Activated naive CD4-positive, alpha-beta T cell treated with anti-CD3 and anti-CD28 coated beads, Interleukin-2, amount 10 ng/mL, durations not matched to agents 7 days and 5 days (primary cell): ENCODE data around the gene EHD3.

ENCODE experiments used
- CTCF ChIA-PET: fragments of 350-600 bp; sonication (Branson Sonifier 250); formaldehyde crosslinking; loops from one replicate; lab custom pipeline; 2021; ENCODE audit warnings: antibody characterized with exemption; lab: Charles Lee
- DNase-seq: peaks from one replicate; pipeline ENCODE4 v3.0.0-alpha.2; 2020
- H3K27ac Mint-ChIP-seq: one replicate; pipeline ENCODE4 v1.8.0; 2021; ENCODE audit warnings: mild to moderate bottlenecking, moderate library complexity, mixed read lengths
- H3K27me3 Mint-ChIP-seq: one replicate; pipeline ENCODE4 v1.8.0; 2021; ENCODE audit warnings: mild to moderate bottlenecking, mixed read lengths
- H3K36me3 Mint-ChIP-seq: one replicate; pipeline ENCODE4 v1.8.0; 2021; ENCODE audit warnings: mixed read lengths
- H3K4me1 Mint-ChIP-seq: one replicate; pipeline ENCODE4 v1.8.0; 2021; ENCODE audit warnings: mixed read lengths
- H3K4me3 Mint-ChIP-seq: one replicate; pipeline ENCODE4 v1.8.0; 2021; ENCODE audit warnings: mild to moderate bottlenecking, moderate library complexity, mixed read lengths
- H3K9me3 Mint-ChIP-seq: one replicate; pipeline ENCODE4 v1.8.0; 2021; ENCODE audit warnings: mixed read lengths

The EHD3 gene

DNA sequence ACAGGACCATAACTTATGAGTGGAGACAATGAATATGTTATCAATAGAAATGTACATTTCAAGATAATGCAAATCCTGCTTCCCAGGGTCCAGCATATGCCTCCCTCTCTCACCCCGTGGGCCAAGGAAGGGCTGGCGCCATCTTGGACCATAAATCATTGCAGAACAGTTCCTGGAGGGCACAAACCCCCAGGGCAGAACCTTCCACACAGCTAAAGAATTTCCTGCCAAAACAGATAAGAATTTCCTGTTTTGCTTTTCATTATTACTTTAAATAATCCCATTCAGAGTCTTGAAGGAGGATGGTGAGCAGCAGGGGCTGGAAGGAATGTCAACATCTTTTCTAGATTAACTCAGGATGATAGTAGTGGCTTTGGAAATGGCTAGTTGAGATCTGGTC is 53.7 kb downstream of the EHD3 start:
- Mint-ChIP-seq H3K27me3 (no peaks in the 10 kb centered on the region), H3K4me1 (no peaks in the 10 kb centered on the region), H3K27ac (no peak overlapping the region), H3K4me3 (no peak overlapping the region), H3K36me3 (no peaks in the 10 kb centered on the region), H3K9me3 (no peaks in the 10 kb centered on the region)
- CTCF ChIA-PET = interaction anchor here (1.2 kb wide), 1 partner anchor 574 kb away, joined by 3 read pairs; no protein-coding TSS in a partner anchor
- DNase-seq = no peak

DNA sequence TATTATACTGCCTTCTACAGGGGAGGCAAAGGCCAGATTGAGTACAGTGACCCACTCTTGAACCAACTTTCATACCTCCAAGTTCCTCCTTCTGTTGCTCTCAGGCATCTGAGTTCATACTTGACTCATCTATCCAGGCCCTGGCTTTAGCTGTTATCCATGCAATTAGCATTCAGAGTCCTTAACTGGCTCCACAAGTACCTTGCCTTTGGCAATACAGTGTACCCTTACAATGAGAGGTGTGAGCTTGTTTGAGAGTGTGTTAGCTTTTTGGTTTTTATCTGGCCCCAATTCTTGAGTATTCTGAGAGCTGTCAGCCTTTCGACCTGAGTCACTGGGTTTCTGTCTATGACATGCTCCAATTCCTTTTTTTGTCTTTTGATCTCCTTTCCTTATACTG is 60.2 kb downstream of the EHD3 start:
- no peaks in the 10 kb centered on the region for H3K9me3 Mint-ChIP-seq
- no peaks in the 10 kb centered on the region for H3K4me1 Mint-ChIP-seq
- CTCF ChIA-PET = no interaction called here
- H3K4me3 Mint-ChIP-seq = no peak overlapping the region
- no peak for DNase-seq
- H3K27ac Mint-ChIP-seq = no peak overlapping the region
- H3K27me3 Mint-ChIP-seq = peaks cover 23% of the 10 kb centered on the region
- H3K36me3 Mint-ChIP-seq = no peaks in the 10 kb centered on the region

DNA sequence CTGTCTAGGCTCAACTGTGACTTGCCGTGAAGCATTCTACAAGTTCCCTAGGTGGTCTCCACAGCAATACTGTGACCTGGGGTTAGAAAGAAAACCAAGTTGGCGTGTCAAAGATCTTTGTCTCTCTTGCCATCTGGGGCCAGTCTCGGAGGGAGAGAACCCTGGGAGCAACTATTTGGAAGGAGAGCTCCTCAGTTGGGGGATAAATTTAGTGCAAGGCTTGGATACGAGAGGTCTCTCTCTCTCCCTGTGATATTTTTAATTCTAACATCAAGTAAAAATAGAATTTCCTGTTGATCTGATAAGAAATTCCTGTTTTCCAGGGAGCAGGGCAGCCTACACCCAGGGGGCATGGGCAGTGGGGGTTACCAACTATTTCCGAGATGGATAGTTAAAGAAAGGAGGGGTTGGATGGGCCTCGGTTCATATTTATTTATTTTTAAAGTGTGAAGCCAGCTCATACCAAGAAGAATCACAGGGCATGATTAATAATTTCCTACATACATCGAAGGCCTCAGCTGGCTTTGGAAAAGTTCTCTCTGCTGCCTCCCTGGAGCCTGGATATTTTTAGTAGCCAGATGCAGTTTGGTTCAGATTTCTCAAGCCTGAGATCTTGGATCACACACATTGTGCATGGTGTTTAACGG is 62.8 kb downstream of the EHD3 start:
- DNase-seq = no peak
- no peak overlapping the region for H3K4me3 Mint-ChIP-seq
- no peak overlapping the region for H3K27ac Mint-ChIP-seq
- H3K9me3 Mint-ChIP-seq = no peaks in the 10 kb centered on the region
- CTCF ChIA-PET = no interaction called here
- no peaks in the 10 kb centered on the region for H3K36me3 Mint-ChIP-seq
- peaks cover 32% of the 10 kb centered on the region for H3K27me3 Mint-ChIP-seq
- no peaks in the 10 kb centered on the region for H3K4me1 Mint-ChIP-seq

DNA sequence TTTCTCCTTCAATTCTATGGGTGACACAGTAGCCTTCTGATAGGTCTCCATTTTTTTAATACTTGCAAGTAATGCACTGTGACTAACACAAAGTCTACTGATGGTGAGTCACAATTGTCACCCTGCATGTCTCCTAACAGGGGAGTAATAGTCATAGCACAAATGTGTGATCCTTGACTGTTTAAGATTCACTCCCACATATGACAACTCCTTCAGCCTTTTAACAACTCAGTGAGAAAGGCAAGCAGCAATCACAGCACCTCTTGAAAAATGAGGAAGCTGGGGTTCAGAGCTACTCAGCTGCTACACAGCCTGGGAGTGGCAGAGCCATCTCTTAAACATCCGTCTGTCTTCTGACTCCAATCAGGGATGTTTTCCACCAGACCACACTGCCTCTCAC is 63.8 kb downstream of the EHD3 start:
- H3K27ac Mint-ChIP-seq = no peak overlapping the region
- H3K9me3 Mint-ChIP-seq = no peaks in the 10 kb centered on the region
- no peak for DNase-seq
- H3K4me1 Mint-ChIP-seq = no peaks in the 10 kb centered on the region
- CTCF ChIA-PET = no interaction called here
- H3K27me3 Mint-ChIP-seq = peaks cover 32% of the 10 kb centered on the region
- H3K4me3 Mint-ChIP-seq = no peak overlapping the region
- no peaks in the 10 kb centered on the region for H3K36me3 Mint-ChIP-seq

DNA sequence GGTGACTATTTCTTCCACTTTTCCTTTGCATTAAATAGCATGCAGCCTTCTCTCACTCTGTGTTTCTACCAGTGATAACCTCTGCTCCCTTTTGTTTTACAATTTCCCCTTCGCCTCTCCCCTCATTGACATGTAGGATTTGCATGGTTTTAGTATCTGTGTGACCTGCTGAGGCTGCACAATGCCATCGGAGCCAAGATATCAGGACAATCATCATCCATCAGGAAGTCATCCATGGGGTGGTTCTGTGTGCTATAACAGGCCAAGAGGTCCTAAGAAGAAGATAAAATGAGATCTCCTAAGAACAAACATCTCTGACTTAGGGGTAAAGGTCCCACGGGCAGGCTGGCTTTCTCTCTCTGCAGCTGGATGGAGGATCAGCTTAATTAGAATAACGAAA is 65.6 kb downstream of the EHD3 start:
- H3K4me1 Mint-ChIP-seq = no peaks in the 10 kb centered on the region
- no peak overlapping the region for H3K27ac Mint-ChIP-seq
- CTCF ChIA-PET = no interaction called here
- no peaks in the 10 kb centered on the region for H3K9me3 Mint-ChIP-seq
- no peak for DNase-seq
- no peak overlapping the region for H3K4me3 Mint-ChIP-seq
- H3K36me3 Mint-ChIP-seq = no peaks in the 10 kb centered on the region
- H3K27me3 Mint-ChIP-seq = peaks cover 44% of the 10 kb centered on the region

DNA sequence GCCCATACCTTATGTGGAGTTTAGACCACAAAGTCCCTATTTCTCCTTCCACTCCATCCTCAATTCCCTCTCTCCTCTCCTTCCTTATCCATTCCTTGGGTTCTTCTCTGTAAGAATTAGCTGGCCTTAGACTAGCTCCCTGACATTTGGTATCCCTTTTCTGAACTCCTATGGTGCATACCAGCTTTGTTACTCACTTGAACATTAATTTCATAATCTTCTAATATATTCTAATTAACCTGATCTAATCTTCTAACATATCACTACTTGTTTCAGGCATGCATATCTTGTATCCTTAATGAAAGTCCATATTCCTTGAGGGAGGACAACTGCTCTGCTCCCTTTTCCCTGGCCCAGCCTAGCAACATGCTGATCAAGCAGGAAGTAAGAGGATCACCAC is 66.4 kb downstream of the EHD3 start:
- no peaks in the 10 kb centered on the region for H3K4me1 Mint-ChIP-seq
- no peaks in the 10 kb centered on the region for H3K36me3 Mint-ChIP-seq
- CTCF ChIA-PET = no interaction called here
- no peak for DNase-seq
- H3K9me3 Mint-ChIP-seq = no peaks in the 10 kb centered on the region
- peaks cover 46% of the 10 kb centered on the region for H3K27me3 Mint-ChIP-seq
- no peak overlapping the region for H3K27ac Mint-ChIP-seq
- H3K4me3 Mint-ChIP-seq = no peak overlapping the region

DNA sequence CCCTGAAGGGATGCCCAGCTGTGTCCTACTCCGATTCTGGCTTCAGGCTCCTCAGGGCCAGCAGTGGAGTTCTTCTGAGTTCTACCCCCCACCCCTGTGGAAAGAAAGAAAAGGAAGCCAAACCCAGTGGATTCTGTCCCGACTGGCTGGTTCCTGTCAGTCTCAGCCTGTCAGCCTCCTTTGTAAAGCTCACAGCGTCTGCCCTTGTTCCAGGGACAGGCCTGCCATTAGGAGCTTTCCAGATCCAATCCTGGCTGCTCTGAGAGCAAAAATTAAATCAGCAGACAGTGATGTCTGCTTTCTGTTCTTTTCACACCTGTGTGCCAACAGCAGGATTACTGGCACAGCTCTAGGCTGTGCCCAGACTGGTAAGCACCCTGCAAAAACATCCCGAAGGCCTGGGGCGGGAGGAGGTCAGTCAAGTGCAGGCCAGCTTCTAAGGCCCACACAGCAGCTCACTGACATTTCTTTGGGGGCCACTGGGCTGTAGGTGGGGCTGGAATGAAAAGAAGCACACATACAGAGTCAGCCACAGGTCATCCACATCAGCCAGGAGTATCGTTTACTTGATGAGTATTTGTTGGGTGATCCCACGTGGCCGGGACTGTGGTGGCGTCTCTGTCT is 69.1 kb downstream of the EHD3 start:
- Mint-ChIP-seq H3K27me3 (peaks cover 38% of the 10 kb centered on the region), H3K9me3 (no peaks in the 10 kb centered on the region), H3K27ac (no peak overlapping the region), H3K4me1 (no peaks in the 10 kb centered on the region), H3K4me3 (no peak overlapping the region), H3K36me3 (no peaks in the 10 kb centered on the region)
- no peak for DNase-seq
- CTCF ChIA-PET = interaction anchor here (1.4 kb wide), 1 partner anchor 31 kb away, joined by 6 read pairs; no protein-coding TSS in a partner anchor

DNA sequence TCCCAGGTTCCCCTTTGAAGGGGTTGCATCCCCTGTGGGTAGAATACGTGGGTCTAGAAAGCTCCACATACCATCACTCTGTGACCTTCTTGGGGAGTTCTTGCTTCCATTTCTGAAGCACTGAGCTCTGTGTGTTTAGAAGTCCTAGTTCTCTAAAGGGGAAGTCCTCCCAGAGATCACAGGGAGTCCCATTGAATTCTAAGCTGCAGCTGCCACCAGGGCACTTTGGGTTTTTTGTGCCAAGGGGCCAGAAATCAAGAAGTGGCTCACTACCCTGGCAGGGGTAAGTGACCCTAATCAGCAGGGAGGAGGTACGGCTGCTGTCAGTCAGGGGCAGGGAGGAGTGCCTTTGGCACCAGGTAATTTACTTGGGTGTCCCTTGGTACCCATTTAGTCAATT is 70.9 kb downstream of the EHD3 start:
- Mint-ChIP-seq H3K4me3 (no peak overlapping the region), H3K4me1 (no peaks in the 10 kb centered on the region), H3K27me3 (peaks cover 39% of the 10 kb centered on the region), H3K36me3 (no peaks in the 10 kb centered on the region), H3K9me3 (no peaks in the 10 kb centered on the region), H3K27ac (no peak overlapping the region)
- CTCF ChIA-PET = no interaction called here
- no peak for DNase-seq

DNA sequence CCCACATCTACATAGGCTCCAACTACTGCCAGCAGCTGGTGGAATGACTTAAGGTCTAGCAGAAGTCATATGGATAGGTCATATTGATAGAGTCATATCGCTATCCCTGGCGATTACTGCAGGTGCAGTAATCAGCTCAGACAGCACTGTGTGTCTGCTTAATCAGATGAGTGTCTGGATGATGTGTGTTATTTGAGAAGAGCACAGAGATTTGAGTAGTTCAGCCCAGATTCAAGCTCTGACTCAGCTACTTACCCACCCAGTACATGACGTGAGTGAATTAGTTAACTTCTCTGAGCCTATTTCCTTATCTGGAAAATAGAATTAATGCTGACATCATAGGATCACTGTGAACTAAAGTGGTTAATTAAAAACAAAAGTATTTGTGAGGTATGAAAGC is 78.9 kb downstream of the EHD3 start:
- Mint-ChIP-seq H3K27ac (no peak overlapping the region), H3K9me3 (no peaks in the 10 kb centered on the region), H3K36me3 (no peaks in the 10 kb centered on the region), H3K4me3 (no peak overlapping the region), H3K4me1 (peaks cover 12% of the 10 kb centered on the region), H3K27me3 (peaks cover 33% of the 10 kb centered on the region)
- DNase-seq = no peak
- CTCF ChIA-PET = interaction anchor here (1.1 kb wide), 1 partner anchor 20 kb away, joined by 4 read pairs; no protein-coding TSS in a partner anchor

DNA sequence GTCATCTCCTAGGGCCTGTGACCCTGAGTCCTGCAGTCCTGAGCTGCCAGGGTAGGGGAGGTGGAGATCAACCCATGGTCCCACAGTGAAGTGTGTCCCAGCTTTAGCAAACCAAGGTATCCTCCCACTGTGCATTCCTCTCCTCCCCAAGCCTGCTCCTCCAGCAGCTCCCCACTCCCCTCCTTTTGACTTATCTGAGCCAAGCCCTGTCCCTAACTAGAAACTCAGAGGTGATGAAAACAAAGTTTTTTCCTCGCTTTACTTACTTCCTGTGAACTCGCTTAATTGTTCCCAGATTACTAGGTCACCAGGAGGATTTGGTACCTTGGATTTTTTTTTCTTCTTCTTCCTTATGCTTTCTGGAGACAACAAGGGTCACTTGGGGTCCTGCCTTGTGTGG is 80.8 kb downstream of the EHD3 start:
- Mint-ChIP-seq H3K4me1 (peaks cover 30% of the 10 kb centered on the region), H3K36me3 (no peaks in the 10 kb centered on the region), H3K27me3 (peaks cover 29% of the 10 kb centered on the region), H3K27ac (no peak overlapping the region), H3K4me3 (no peak overlapping the region), H3K9me3 (no peaks in the 10 kb centered on the region)
- no peak for DNase-seq
- CTCF ChIA-PET = no interaction called here

DNA sequence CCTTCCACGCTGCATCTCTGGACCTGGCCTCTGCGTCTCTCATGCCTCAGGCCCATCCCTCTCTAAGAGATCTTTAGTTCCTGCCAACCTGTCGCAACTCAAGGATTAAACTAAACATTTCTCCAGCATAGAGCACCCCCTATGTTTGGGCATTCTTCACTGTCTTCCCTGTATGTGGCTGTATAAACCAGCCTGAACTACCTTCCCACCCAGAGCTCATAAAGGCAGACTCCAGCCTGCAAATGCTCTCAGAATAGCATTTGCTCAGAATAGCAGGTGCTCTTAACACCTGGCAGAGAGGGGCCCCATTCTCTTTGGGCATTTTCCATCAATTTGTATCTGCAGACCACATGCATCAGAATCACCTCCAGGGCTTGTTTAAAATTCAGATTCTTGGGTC is 83.4 kb downstream of the EHD3 start:
- Mint-ChIP-seq H3K4me1 (peaks cover 43% of the 10 kb centered on the region), H3K4me3 (no peak overlapping the region)
- CTCF ChIA-PET = interaction anchor here (1.1 kb wide), 1 partner anchor 16 kb away, joined by 3 read pairs; no protein-coding TSS in a partner anchor

DNA sequence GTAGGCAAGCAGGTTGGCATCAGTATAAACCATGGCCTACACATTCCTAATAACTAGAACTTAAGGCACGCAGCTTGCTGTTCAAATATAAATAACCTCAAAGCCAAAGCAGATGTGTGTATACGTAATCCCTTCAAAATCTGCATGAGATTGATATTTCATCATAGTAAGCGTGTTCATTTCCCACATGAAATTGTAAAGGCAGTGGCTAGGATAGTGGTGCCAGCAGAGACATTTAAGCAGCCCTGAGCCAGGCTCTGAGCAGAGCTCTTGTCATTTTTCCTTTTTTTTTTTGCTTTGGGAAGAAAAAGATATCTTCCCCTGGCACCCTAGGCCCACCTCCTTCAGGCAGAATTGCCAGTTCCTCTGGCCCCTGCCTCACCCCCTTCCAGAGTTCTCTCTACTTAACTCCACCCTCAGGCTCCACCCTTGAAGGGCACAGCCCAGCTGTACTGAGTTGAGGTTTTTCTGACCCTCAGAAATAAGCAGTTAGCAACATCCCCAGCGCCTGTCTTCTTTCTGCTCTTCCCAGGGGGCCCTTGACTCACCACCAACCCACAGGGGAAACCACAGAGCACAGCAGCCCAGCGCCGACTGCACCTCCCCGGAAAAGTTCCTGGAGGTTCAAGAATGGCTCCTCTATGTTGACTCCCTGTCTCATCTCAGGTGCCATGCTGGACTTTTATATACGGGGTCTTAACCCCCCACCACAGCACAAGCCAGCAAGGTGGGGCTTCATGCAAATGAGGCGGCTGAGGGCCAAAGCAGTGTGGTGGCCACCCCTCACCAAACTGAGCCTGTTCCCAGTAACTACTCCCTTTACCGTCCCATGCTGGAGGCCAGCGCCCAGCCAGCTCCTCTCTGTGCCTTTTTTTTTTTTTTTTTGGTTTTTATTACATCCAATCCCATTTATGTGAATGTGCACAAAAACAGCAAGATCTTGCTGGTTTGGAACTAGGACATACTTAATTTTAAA is 84.7 kb downstream of the EHD3 start:
- peak; percentile 54 for DNase-seq

More for the DNA sequence above, 83.4 kb downstream of the EHD3 start:
- no peaks in the 10 kb centered on the region for H3K36me3 Mint-ChIP-seq
- peaks cover 5% of the 10 kb centered on the region for H3K27me3 Mint-ChIP-seq
- H3K9me3 Mint-ChIP-seq = no peaks in the 10 kb centered on the region
- DNase-seq = no peak
- no peak overlapping the region for H3K27ac Mint-ChIP-seq

More for the DNA sequence above, 84.7 kb downstream of the EHD3 start:
- Mint-ChIP-seq H3K9me3 (no peaks in the 10 kb centered on the region), H3K27me3 (no peaks in the 10 kb centered on the region), H3K27ac (peak overlapping the region; percentile 89), H3K36me3 (no peaks in the 10 kb centered on the region), H3K4me1 (peaks cover 56% of the 10 kb centered on the region), H3K4me3 (peak overlapping the region; percentile 34)
- CTCF ChIA-PET = interaction anchor here (0.6 to 2.9 kb wide), 5 partner anchors 12 to 607 kb away, joined by 3 to 9 read pairs (median 3); no protein-coding TSS in a partner anchor
